GM23338 (cell line): ENCODE data around the gene CTF1. TPM values are rescaled to one million over a fixed set of nuclear protein-coding genes. Genes with fewer than 3 reads are reported as not detected.

Source experiments
- ATAC-seq: fragments of 200-7000 bp; cut with Tn5 transposase; 3 replicates; pipeline ENCODE4 v1.9.1; 2020
- DNase-seq: peaks from one replicate; pipeline ENCODE4 v3.0.0-alpha.2; 2015; ENCODE audit warnings: low spot score
- H2AFZ ChIP-seq: fragments of 200-600 bp; sonication (generic); 2 replicates; pipeline ENCODE4 v1.8.0; 2016; ENCODE audit warnings: antibody characterized with exemption, mild to moderate bottlenecking, moderate library complexity
- H3F3A ChIP-seq: fragments of 200-600 bp; sonication (generic); replicated peaks from 2 replicates; pipeline ENCODE4 v1.8.0; 2017; ENCODE audit warnings: antibody characterized with exemption, mixed run types, low read depth
- H3K27ac ChIP-seq: fragments of 200-600 bp; sonication (generic); 2 replicates; pipeline ENCODE4 v1.6.1; 2016; ENCODE audit warnings: low read depth
- H3K27me3 ChIP-seq: fragments of 200-600 bp; sonication (generic); 2 replicates; pipeline ENCODE4 v1.8.0; 2016; ENCODE audit warnings: mild to moderate bottlenecking, mixed run types, moderate library complexity; ENCODE audit not compliant: insufficient read depth
- H3K36me3 ChIP-seq: fragments of 200-600 bp; sonication (generic); 2 replicates; pipeline ENCODE4 v1.8.0; 2016; ENCODE audit warnings: mild to moderate bottlenecking; ENCODE audit not compliant: insufficient read depth
- H3K4me1 ChIP-seq: fragments of 200-600 bp; sonication (generic); 2 replicates; pipeline ENCODE4 v1.8.0; 2016; ENCODE audit warnings: mild to moderate bottlenecking, moderate library complexity; ENCODE audit not compliant: insufficient read depth
- H3K4me2 ChIP-seq: fragments of 200-600 bp; sonication (generic); 2 replicates; pipeline ENCODE4 v1.7.1; 2017; ENCODE audit warnings: mixed run types
- H3K4me3 ChIP-seq: fragments of 200-600 bp; sonication (generic); 2 replicates; pipeline ENCODE4 v1.6.1; 2016; ENCODE audit warnings: mixed run types
- H3K79me2 ChIP-seq: fragments of 200-600 bp; sonication (generic); replicated peaks from 2 replicates; pipeline ENCODE4 v1.8.0; 2017; ENCODE audit warnings: mild to moderate bottlenecking; ENCODE audit not compliant: insufficient read depth
- H3K9me2 ChIP-seq: fragments of 200-600 bp; sonication (generic); 2 replicates; pipeline ENCODE4 v1.8.0; 2017; ENCODE audit not compliant: insufficient read depth
- H4K20me1 ChIP-seq: fragments of 200-600 bp; sonication (generic); replicated peaks from 2 replicates; pipeline ENCODE4 v1.8.0; 2017; ENCODE audit warnings: mild to moderate bottlenecking; ENCODE audit not compliant: insufficient read depth
- H3K27ac Mint-ChIP-seq: 2 replicates; pipeline ENCODE4 v1.8.0; 2020; ENCODE audit warnings: inconsistent platforms, mild to moderate bottlenecking, moderate library complexity, mixed read lengths
- H3K27me3 Mint-ChIP-seq: 3 replicates; pipeline ENCODE4 v1.8.0; 2022; ENCODE audit warnings: low read depth, mild to moderate bottlenecking, moderate library complexity, mixed read lengths, inconsistent platforms; ENCODE audit not compliant: insufficient read depth, poor library complexity
- H3K36me3 Mint-ChIP-seq: 3 replicates; pipeline ENCODE4 v1.8.0; 2021; ENCODE audit warnings: low read depth, mild to moderate bottlenecking, inconsistent platforms, moderate library complexity, mixed read lengths
- H3K4me1 Mint-ChIP-seq: 3 replicates; pipeline ENCODE4 v1.8.0; 2020; ENCODE audit warnings: mild to moderate bottlenecking, inconsistent platforms, mixed read lengths
- H3K4me3 Mint-ChIP-seq: 3 replicates; pipeline ENCODE4 v1.8.0; 2021; ENCODE audit warnings: moderate library complexity, mild to moderate bottlenecking, inconsistent platforms, mixed read lengths
- H3K9me3 Mint-ChIP-seq: 3 replicates; pipeline ENCODE4 v1.8.0; 2020; ENCODE audit warnings: moderate library complexity, mild to moderate bottlenecking, inconsistent platforms, mixed read lengths
- CREB1 ChIP-seq: fragments of 250-450 bp; sonication (Bioruptor Pico); IDR thresholded peaks from 2 replicates; pipeline ENCODE4 v1.5.0; 2020; ENCODE audit warnings: low read depth, mild to moderate bottlenecking, moderate library complexity
- EZH2phosphoT487 ChIP-seq: fragments of 200-600 bp; sonication (generic); IDR thresholded peaks from one replicate; pipeline ENCODE4 v1.8.1; 2018; ENCODE audit warnings: antibody characterized with exemption; ENCODE audit not compliant: unreplicated experiment
- JUNB ChIP-seq: IDR thresholded peaks from one replicate; pipeline ENCODE4 v1.6.1; 2016; ENCODE audit warnings: antibody characterized with exemption; ENCODE audit not compliant: unreplicated experiment
- NANOG ChIP-seq: IDR thresholded peaks from 2 replicates; pipeline ENCODE4 v1.6.1; 2016; ENCODE audit warnings: antibody characterized with exemption, borderline replicate concordance
- POLR2AphosphoS5 ChIP-seq: IDR thresholded peaks from 2 replicates; pipeline ENCODE4 v1.6.1; 2016; ENCODE audit warnings: antibody characterized with exemption, low read depth
- ZNF114 ChIP-seq: fragments of 250-450 bp; sonication (Bioruptor Pico); IDR thresholded peaks from 2 replicates; pipeline ENCODE4 v1.5.0; 2020; ENCODE audit warnings: mild to moderate bottlenecking, moderate library complexity
- ZNF331 ChIP-seq: fragments of 250-450 bp; sonication (Bioruptor Pico); IDR thresholded peaks from 2 replicates; pipeline ENCODE4 v1.5.0; 2020; ENCODE audit warnings: low read depth, mild to moderate bottlenecking, moderate library complexity
- polyA plus RNA-seq: library from polyadenylated mRNA; unstranded; fragments of >200 nt; fragmentation: Nextera tagmentation; extraction: Ambion mirVana; gene quantifications from 2 replicates; pipeline ENCODE4 v1.2.1, GENCODE V29; 2016
- total RNA-seq: library from RNA; depleted of rRNA; stranded (reverse); fragments of >200 nt; shearing (Covaris generic); gene quantifications from 2 replicates; pipeline ENCODE4 v1.2.3, GENCODE V29; 2014
- TF ChIP-seq, protein P1 (sequence below): fragments of 250-450 bp; sonication (Bioruptor Pico); IDR thresholded peaks from 2 replicates; pipeline ENCODE4 v1.5.0; 2020; ENCODE audit warnings: mild to moderate bottlenecking, moderate library complexity
- TF ChIP-seq, protein P2 (sequence below): IDR thresholded peaks from one replicate; pipeline ENCODE4 v1.6.1; 2018; ENCODE audit warnings: antibody characterized with exemption; ENCODE audit not compliant: unreplicated experiment
- TF ChIP-seq, protein P3 (sequence below), 2 experiments: fragments of 200-600 bp in 1 of 2; sonication (generic) in 1 of 2; conservative IDR thresholded peaks; 2 replicates each; pipeline versions ENCODE4 v1.5.1 to v1.6.1; 2016 to 2017; ENCODE audit warnings: antibody characterized with exemption in 2 of 2, low read depth in 2 of 2, mild to moderate bottlenecking in 2 of 2, moderate library complexity in 1 of 2

CTF1 gene
- total and polyA plus RNA-seq, 2 experiments from 2014 or later, result 0.24 to 0.52 TPM

DNA sequence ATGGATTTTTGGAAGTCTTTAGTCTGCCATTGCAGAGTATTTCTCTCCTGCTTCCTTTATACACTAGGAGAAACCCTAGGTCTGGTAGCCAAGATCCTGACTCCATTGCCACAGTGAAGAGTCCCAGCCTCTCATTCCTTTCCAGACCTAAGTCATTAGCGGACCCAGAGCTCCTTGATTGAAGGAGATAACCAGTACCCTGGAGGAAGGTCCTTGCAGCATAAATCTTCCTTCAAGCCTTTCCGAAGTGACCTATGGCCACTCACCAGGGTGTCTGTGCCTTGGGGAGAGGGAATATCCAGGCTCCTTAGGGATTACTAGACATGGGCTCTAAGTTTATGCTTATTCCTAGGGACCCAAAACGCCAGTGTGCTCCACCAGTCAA lies 38.3 kb upstream of the CTF1 start:
- Mint-ChIP-seq H3K4me3 (no peak overlapping the region), H3K9me3 (no peaks in the 10 kb centered on the region)
- no peak for ATAC-seq

More for the DNA sequence above, 38.3 kb upstream of the CTF1 start:
- H3K4me3 ChIP-seq, result no peak overlapping the region
- no peaks in the 10 kb centered on the region for H3K36me3 Mint-ChIP-seq
- DNase-seq, result no peak
- H2AFZ ChIP-seq, result no peak overlapping the region
- H3K4me1 ChIP-seq, result no peaks in the 10 kb centered on the region
- H3K4me2 ChIP-seq, result no peak overlapping the region
- no peaks in the 10 kb centered on the region for H3K9me2 ChIP-seq
- no peaks in the 10 kb centered on the region for H3K4me1 Mint-ChIP-seq
- H3K27ac ChIP-seq, result no peak overlapping the region
- no peaks in the 10 kb centered on the region for H3K36me3 ChIP-seq
- H3K27ac Mint-ChIP-seq, result no peak overlapping the region
- no peaks in the 10 kb centered on the region for H4K20me1 ChIP-seq
- no peaks in the 10 kb centered on the region for H3F3A ChIP-seq
- H3K27me3 Mint-ChIP-seq, result peaks cover 9% of the 10 kb centered on the region
- TF ChIP-seq, protein P1, sequence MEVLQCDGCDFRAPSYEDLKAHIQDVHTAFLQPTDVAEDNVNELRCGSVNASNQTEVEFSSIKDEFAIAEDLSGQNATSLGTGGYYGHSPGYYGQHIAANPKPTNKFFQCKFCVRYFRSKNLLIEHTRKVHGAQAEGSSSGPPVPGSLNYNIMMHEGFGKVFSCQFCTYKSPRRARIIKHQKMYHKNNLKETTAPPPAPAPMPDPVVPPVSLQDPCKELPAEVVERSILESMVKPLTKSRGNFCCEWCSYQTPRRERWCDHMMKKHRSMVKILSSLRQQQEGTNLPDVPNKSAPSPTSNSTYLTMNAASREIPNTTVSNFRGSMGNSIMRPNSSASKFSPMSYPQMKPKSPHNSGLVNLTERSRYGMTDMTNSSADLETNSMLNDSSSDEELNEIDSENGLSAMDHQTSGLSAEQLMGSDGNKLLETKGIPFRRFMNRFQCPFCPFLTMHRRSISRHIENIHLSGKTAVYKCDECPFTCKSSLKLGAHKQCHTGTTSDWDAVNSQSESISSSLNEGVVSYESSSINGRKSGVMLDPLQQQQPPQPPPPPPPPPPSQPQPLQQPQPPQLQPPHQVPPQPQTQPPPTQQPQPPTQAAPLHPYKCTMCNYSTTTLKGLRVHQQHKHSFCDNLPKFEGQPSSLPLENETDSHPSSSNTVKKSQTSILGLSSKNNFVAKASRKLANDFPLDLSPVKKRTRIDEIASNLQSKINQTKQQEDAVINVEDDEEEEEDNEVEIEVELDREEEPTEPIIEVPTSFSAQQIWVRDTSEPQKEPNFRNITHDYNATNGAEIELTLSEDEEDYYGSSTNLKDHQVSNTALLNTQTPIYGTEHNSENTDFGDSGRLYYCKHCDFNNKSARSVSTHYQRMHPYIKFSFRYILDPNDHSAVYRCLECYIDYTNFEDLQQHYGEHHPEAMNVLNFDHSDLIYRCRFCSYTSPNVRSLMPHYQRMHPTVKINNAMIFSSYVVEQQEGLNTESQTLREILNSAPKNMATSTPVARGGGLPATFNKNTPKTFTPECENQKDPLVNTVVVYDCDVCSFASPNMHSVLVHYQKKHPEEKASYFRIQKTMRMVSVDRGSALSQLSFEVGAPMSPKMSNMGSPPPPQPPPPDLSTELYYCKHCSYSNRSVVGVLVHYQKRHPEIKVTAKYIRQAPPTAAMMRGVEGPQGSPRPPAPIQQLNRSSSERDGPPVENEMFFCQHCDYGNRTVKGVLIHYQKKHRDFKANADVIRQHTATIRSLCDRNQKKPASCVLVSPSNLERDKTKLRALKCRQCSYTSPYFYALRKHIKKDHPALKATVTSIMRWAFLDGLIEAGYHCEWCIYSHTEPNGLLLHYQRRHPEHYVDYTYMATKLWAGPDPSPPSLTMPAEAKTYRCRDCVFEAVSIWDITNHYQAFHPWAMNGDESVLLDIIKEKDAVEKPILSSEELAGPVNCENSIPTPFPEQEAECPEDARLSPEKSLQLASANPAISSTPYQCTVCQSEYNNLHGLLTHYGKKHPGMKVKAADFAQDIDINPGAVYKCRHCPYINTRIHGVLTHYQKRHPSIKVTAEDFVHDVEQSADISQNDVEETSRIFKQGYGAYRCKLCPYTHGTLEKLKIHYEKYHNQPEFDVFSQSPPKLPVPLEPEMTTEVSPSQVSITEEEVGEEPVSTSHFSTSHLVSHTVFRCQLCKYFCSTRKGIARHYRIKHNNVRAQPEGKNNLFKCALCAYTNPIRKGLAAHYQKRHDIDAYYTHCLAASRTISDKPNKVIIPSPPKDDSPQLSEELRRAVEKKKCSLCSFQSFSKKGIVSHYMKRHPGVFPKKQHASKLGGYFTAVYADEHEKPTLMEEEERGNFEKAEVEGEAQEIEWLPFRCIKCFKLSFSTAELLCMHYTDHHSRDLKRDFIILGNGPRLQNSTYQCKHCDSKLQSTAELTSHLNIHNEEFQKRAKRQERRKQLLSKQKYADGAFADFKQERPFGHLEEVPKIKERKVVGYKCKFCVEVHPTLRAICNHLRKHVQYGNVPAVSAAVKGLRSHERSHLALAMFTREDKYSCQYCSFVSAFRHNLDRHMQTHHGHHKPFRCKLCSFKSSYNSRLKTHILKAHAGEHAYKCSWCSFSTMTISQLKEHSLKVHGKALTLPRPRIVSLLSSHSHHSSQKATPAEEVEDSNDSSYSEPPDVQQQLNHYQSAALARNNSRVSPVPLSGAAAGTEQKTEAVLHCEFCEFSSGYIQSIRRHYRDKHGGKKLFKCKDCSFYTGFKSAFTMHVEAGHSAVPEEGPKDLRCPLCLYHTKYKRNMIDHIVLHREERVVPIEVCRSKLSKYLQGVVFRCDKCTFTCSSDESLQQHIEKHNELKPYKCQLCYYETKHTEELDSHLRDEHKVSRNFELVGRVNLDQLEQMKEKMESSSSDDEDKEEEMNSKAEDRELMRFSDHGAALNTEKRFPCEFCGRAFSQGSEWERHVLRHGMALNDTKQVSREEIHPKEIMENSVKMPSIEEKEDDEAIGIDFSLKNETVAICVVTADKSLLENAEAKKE (CRISPR knock-in tag), result no peak
- TF ChIP-seq ZNF114 (CRISPR knock-in tag) (no peak), JUNB (no peak), NANOG (no peak), CREB1 (CRISPR knock-in tag) (no peak), POLR2AphosphoS5 (no peak), ZNF331 (CRISPR knock-in tag) (no peak), EZH2phosphoT487 (no peak)
- TF ChIP-seq, protein P2, sequence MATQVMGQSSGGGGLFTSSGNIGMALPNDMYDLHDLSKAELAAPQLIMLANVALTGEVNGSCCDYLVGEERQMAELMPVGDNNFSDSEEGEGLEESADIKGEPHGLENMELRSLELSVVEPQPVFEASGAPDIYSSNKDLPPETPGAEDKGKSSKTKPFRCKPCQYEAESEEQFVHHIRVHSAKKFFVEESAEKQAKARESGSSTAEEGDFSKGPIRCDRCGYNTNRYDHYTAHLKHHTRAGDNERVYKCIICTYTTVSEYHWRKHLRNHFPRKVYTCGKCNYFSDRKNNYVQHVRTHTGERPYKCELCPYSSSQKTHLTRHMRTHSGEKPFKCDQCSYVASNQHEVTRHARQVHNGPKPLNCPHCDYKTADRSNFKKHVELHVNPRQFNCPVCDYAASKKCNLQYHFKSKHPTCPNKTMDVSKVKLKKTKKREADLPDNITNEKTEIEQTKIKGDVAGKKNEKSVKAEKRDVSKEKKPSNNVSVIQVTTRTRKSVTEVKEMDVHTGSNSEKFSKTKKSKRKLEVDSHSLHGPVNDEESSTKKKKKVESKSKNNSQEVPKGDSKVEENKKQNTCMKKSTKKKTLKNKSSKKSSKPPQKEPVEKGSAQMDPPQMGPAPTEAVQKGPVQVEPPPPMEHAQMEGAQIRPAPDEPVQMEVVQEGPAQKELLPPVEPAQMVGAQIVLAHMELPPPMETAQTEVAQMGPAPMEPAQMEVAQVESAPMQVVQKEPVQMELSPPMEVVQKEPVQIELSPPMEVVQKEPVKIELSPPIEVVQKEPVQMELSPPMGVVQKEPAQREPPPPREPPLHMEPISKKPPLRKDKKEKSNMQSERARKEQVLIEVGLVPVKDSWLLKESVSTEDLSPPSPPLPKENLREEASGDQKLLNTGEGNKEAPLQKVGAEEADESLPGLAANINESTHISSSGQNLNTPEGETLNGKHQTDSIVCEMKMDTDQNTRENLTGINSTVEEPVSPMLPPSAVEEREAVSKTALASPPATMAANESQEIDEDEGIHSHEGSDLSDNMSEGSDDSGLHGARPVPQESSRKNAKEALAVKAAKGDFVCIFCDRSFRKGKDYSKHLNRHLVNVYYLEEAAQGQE, result no peak
- TF ChIP-seq, protein P3, sequence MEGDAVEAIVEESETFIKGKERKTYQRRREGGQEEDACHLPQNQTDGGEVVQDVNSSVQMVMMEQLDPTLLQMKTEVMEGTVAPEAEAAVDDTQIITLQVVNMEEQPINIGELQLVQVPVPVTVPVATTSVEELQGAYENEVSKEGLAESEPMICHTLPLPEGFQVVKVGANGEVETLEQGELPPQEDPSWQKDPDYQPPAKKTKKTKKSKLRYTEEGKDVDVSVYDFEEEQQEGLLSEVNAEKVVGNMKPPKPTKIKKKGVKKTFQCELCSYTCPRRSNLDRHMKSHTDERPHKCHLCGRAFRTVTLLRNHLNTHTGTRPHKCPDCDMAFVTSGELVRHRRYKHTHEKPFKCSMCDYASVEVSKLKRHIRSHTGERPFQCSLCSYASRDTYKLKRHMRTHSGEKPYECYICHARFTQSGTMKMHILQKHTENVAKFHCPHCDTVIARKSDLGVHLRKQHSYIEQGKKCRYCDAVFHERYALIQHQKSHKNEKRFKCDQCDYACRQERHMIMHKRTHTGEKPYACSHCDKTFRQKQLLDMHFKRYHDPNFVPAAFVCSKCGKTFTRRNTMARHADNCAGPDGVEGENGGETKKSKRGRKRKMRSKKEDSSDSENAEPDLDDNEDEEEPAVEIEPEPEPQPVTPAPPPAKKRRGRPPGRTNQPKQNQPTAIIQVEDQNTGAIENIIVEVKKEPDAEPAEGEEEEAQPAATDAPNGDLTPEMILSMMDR (conservative IDR thresholded peaks at IDR 0.05; ENCODE audit: low read depth in 2 of 2), result no peak
- H3K27me3 ChIP-seq, result peaks cover 28% of the 10 kb centered on the region
- H3K79me2 ChIP-seq, result no peaks in the 10 kb centered on the region
